Activated naive CD4-positive, alpha-beta T cell treated with anti-CD3 and anti-CD28 coated beads, Interleukin-2, amount 10 ng/mL, durations not matched to agents 7 days and 5 days (primary cell): ENCODE results near the gene NUDT3.

Experiments used
- CTCF ChIA-PET: fragments of 350-600 bp; sonication (Branson Sonifier 250); formaldehyde crosslinking; loops from one replicate; lab custom pipeline; 2021; ENCODE audit warnings: antibody characterized with exemption; lab: Charles Lee
- DNase-seq: peaks from one replicate; pipeline ENCODE4 v3.0.0-alpha.2; 2020
- H3K27ac Mint-ChIP-seq: one replicate; pipeline ENCODE4 v1.8.0; 2021; ENCODE audit warnings: mild to moderate bottlenecking, moderate library complexity, mixed read lengths
- H3K27me3 Mint-ChIP-seq: one replicate; pipeline ENCODE4 v1.8.0; 2021; ENCODE audit warnings: mild to moderate bottlenecking, mixed read lengths
- H3K36me3 Mint-ChIP-seq: one replicate; pipeline ENCODE4 v1.8.0; 2021; ENCODE audit warnings: mixed read lengths
- H3K4me1 Mint-ChIP-seq: one replicate; pipeline ENCODE4 v1.8.0; 2021; ENCODE audit warnings: mixed read lengths
- H3K4me3 Mint-ChIP-seq: one replicate; pipeline ENCODE4 v1.8.0; 2021; ENCODE audit warnings: mild to moderate bottlenecking, moderate library complexity, mixed read lengths
- H3K9me3 Mint-ChIP-seq: one replicate; pipeline ENCODE4 v1.8.0; 2021; ENCODE audit warnings: mixed read lengths

Gene NUDT3

GRCh38 chr6:34392497-34393190, at the start of gene NUDT3:
TSS of gene NUDT3 (minus strand) at chr6:34392669. CDS start at chr6:34392362, 307 bp downstream.
- Mint-ChIP-seq H3K9me3 (peaks cover 7% of the 10 kb centered on the region), H3K36me3 (peaks cover 1% of the 10 kb centered on the region), H3K27me3 (peaks cover 3% of the 10 kb centered on the region), H3K27ac (peak within 1 kb of the TSS; percentile 86), H3K4me3 (no peak within 1 kb of the TSS), H3K4me1 (peaks cover 16% of the 10 kb centered on the region)
- peak; percentile 94 for DNase-seq
- CTCF ChIA-PET: interaction anchor here (0.9 to 4.0 kb wide), 4 partner anchors 56 to 196 kb away, joined by 3 to 24 read pairs (median 4); partner anchors contain the start of gene SMIM29

- H3K27ac Mint-ChIP-seq: no peak overlapping the region
- H3K4me1 Mint-ChIP-seq: no peaks in the 10 kb centered on the region
- no peak for DNase-seq
- CTCF ChIA-PET: no interaction called here
- no peaks in the 10 kb centered on the region for H3K9me3 Mint-ChIP-seq
- H3K4me3 Mint-ChIP-seq: no peak overlapping the region
- H3K27me3 Mint-ChIP-seq: no peaks in the 10 kb centered on the region
- H3K36me3 Mint-ChIP-seq: no peaks in the 10 kb centered on the region
Measured at GRCh38 chr6:34441526-34441925, 49.1 kb upstream of the NUDT3 start.

- H3K9me3 Mint-ChIP-seq: no peaks in the 10 kb centered on the region
- no peak overlapping the region for H3K27ac Mint-ChIP-seq
- H3K4me1 Mint-ChIP-seq: no peaks in the 10 kb centered on the region
- H3K36me3 Mint-ChIP-seq: no peaks in the 10 kb centered on the region
- no peak overlapping the region for H3K4me3 Mint-ChIP-seq
- H3K27me3 Mint-ChIP-seq: no peaks in the 10 kb centered on the region
- DNase-seq: no peak
- CTCF ChIA-PET: interaction anchor here (0.5 kb wide), 1 partner anchor 24 kb away, joined by 3 read pairs; no protein-coding TSS in a partner anchor
Measured at GRCh38 chr6:34439442-34439841, 47.0 kb upstream of the NUDT3 start.

GRCh38 chr6:34438705-34439104, 46.2 kb upstream of the NUDT3 start:
- CTCF ChIA-PET: interaction anchor here (1.1 kb wide), 1 partner anchor 275 kb away, joined by 3 read pairs; no protein-coding TSS in a partner anchor
- Mint-ChIP-seq H3K27me3 (no peaks in the 10 kb centered on the region), H3K27ac (no peak overlapping the region), H3K4me1 (no peaks in the 10 kb centered on the region), H3K36me3 (no peaks in the 10 kb centered on the region), H3K4me3 (no peak overlapping the region), H3K9me3 (no peaks in the 10 kb centered on the region)
- DNase-seq: no peak

GRCh38 chr6:34437644-34437970, 45.1 kb upstream of the NUDT3 start:
- H3K36me3 Mint-ChIP-seq: no peaks in the 10 kb centered on the region

GRCh38 chr6:34436803-34437643, 44.6 kb upstream of the NUDT3 start:
- peaks cover 12% of the 10 kb centered on the region for H3K27me3 Mint-ChIP-seq
- no peaks in the 10 kb centered on the region for H3K36me3 Mint-ChIP-seq
- no peak overlapping the region for H3K27ac Mint-ChIP-seq
- no peaks in the 10 kb centered on the region for H3K4me1 Mint-ChIP-seq
- no peak overlapping the region for H3K4me3 Mint-ChIP-seq
- no peaks in the 10 kb centered on the region for H3K9me3 Mint-ChIP-seq
- DNase-seq: no peak
- CTCF ChIA-PET: interaction anchor here (1.1 kb wide), 1 partner anchor 273 kb away, joined by 3 read pairs; no protein-coding TSS in a partner anchor

More at GRCh38 chr6:34437644-34437970, 45.1 kb upstream of the NUDT3 start:
- H3K4me3 Mint-ChIP-seq: no peak overlapping the region
- H3K27me3 Mint-ChIP-seq: peaks cover 7% of the 10 kb centered on the region
- no peaks in the 10 kb centered on the region for H3K9me3 Mint-ChIP-seq
- no peak overlapping the region for H3K27ac Mint-ChIP-seq
- CTCF ChIA-PET: interaction anchor here (1.1 kb wide), 1 partner anchor 274 kb away, joined by 3 read pairs; no protein-coding TSS in a partner anchor
- no peak for DNase-seq
- H3K4me1 Mint-ChIP-seq: no peaks in the 10 kb centered on the region

- DNase-seq: no peak
- H3K4me3 Mint-ChIP-seq: no peak overlapping the region
- H3K9me3 Mint-ChIP-seq: no peaks in the 10 kb centered on the region
- H3K27ac Mint-ChIP-seq: no peak overlapping the region
- CTCF ChIA-PET: no interaction called here
- peaks cover 20% of the 10 kb centered on the region for H3K27me3 Mint-ChIP-seq
- H3K4me1 Mint-ChIP-seq: no peaks in the 10 kb centered on the region
- no peaks in the 10 kb centered on the region for H3K36me3 Mint-ChIP-seq
Measured at GRCh38 chr6:34435916-34436315, 43.4 kb upstream of the NUDT3 start.

- Mint-ChIP-seq H3K27ac (peak within 1 kb of the TSS; percentile 97), H3K27me3 (peaks cover 17% of the 10 kb centered on the region), H3K4me3 (peak within 1 kb of the TSS; percentile 97), H3K9me3 (no peaks in the 10 kb centered on the region), H3K4me1 (peaks cover 40% of the 10 kb centered on the region), H3K36me3 (peaks cover 35% of the 10 kb centered on the region)
- CTCF ChIA-PET: interaction anchor here (0.8 to 1.5 kb wide), 4 partner anchors 9 to 176 kb away, joined by 3 to 5 read pairs (median 3); no protein-coding TSS in a partner anchor
- DNase-seq: peak; percentile 91
Measured at GRCh38 chr6:34425498-34426410, 33.3 kb upstream of the NUDT3 start, which contains the start of gene RPS10. TSS of gene RPS10 (minus strand) at chr6:34426069. CDS start at chr6:34425221, 848 bp downstream.

GRCh38 chr6:34425132-34425497, 32.6 kb upstream of the NUDT3 start:
- CTCF ChIA-PET: interaction anchor here (0.8 to 1.5 kb wide), 4 partner anchors 9 to 262 kb away, joined by 3 read pairs; no protein-coding TSS in a partner anchor
- H3K27me3 Mint-ChIP-seq: peaks cover 12% of the 10 kb centered on the region
- H3K27ac Mint-ChIP-seq: peak overlapping the region; percentile 97
- peak overlapping the region; percentile 97 for H3K4me3 Mint-ChIP-seq
- DNase-seq: no peak
- peaks cover 36% of the 10 kb centered on the region for H3K36me3 Mint-ChIP-seq
- no peaks in the 10 kb centered on the region for H3K9me3 Mint-ChIP-seq
- peaks cover 40% of the 10 kb centered on the region for H3K4me1 Mint-ChIP-seq

GRCh38 chr6:34424200-34425131, 32.0 kb upstream of the NUDT3 start:
- CTCF ChIA-PET: interaction anchor here (0.8 to 1.5 kb wide), 7 partner anchors 8 to 261 kb away, joined by 3 to 6 read pairs (median 3); partner anchors contain the start of gene SMIM29

GRCh38 chr6:34423254-34423653, 30.8 kb upstream of the NUDT3 start:
- peaks cover 47% of the 10 kb centered on the region for H3K4me1 Mint-ChIP-seq
- no peak for DNase-seq
- CTCF ChIA-PET: interaction anchor here (0.5 to 1.4 kb wide), 4 partner anchors 8 to 581 kb away, joined by 3 to 6 read pairs (median 4); partner anchors contain the start of gene SMIM29
- no peak overlapping the region for H3K27ac Mint-ChIP-seq
- H3K4me3 Mint-ChIP-seq: no peak overlapping the region
- peaks cover 44% of the 10 kb centered on the region for H3K36me3 Mint-ChIP-seq
- H3K27me3 Mint-ChIP-seq: peaks cover 3% of the 10 kb centered on the region
- no peaks in the 10 kb centered on the region for H3K9me3 Mint-ChIP-seq

More at GRCh38 chr6:34424200-34425131, 32.0 kb upstream of the NUDT3 start:
- peaks cover 40% of the 10 kb centered on the region for H3K36me3 Mint-ChIP-seq
- H3K27ac Mint-ChIP-seq: peak overlapping the region; percentile 97
- no peaks in the 10 kb centered on the region for H3K9me3 Mint-ChIP-seq
- peak overlapping the region; percentile 97 for H3K4me3 Mint-ChIP-seq
- H3K4me1 Mint-ChIP-seq: peaks cover 43% of the 10 kb centered on the region
- no peak for DNase-seq
- H3K27me3 Mint-ChIP-seq: peaks cover 7% of the 10 kb centered on the region

- peaks cover 49% of the 10 kb centered on the region for H3K36me3 Mint-ChIP-seq
- H3K9me3 Mint-ChIP-seq: no peaks in the 10 kb centered on the region
- peaks cover 30% of the 10 kb centered on the region for H3K4me1 Mint-ChIP-seq
- H3K4me3 Mint-ChIP-seq: no peak overlapping the region
- CTCF ChIA-PET: no interaction called here
- no peak for DNase-seq
- no peaks in the 10 kb centered on the region for H3K27me3 Mint-ChIP-seq
- peak overlapping the region; percentile 62 for H3K27ac Mint-ChIP-seq
Measured at GRCh38 chr6:34418367-34418766, 25.9 kb upstream of the NUDT3 start.
